ENCODE data around the gene IDH3B.

Gene IDH3B

DNA sequence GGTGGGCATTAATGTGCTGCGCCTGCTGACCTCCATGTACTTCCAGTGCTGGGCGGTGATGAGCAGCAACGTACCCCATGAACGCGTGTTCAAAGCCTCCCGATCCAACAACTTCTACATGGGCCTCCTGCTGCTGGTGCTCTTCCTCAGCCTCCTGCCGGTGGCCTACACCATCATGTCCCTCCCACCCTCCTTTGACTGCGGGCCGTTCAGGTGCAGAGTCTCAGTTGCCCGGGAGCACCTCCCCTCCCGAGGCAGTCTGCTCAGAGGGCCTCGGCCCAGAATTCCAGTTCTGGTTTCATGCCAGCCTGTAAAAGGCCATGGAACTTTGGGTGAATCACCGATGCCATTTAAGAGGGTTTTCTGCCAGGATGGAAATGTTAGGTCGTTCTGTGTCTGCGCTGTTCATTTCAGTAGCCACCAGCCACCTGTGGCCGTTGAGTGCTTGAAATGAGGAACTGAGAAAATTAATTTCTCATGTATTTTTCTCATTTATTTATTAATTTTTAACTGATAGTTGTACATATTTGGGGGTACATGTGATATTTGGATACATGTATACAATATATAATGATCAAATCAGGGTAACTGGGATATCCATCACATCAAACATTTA is 46.8 kb downstream of the IDH3B start:
- no peak for DNase-seq (ENCODE audit: low spot score)

DNA sequence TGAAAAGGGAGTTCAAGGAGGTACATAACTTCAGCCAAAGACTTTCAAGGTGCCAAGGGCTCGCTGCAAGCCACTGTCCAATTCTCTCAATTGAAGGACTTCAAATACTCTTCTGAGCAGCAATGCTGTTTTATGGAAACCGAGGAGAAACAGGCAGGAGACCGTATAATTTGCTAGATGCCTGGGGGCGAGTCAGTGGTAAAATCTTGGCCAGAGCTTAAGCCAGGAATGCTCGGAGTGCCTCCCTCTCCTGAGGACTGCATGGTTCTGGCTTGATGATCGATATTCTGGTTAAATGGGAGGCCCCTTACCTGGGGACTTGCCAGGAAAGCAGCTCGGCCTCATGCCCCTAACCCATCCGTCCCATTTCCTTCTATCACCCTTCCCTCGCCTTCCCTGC is 47.4 kb downstream of the IDH3B start:
- DNase-seq (ENCODE audit: low spot score), result no peak

DNA sequence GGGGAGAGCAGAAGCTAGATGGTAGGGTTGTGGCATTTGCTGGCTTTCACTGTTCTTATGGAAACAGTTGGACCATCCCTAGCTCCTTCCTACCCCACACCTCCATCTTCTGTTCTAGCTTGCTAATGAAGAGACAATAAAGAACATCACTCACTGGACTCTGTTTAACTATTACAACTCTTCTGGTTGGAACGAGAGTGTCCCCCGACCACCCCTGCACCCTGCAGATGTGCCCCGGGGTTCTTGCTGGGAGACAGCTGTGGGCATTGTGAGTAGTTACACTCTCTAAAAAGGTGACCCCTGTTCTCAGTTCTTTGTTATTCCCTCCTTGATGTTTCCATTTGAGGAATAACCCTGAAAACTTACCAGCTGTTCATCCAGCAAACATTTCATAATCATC is 51.9 kb downstream of the IDH3B start:
- DNase-seq (ENCODE audit: low spot score), result no peak

DNA sequence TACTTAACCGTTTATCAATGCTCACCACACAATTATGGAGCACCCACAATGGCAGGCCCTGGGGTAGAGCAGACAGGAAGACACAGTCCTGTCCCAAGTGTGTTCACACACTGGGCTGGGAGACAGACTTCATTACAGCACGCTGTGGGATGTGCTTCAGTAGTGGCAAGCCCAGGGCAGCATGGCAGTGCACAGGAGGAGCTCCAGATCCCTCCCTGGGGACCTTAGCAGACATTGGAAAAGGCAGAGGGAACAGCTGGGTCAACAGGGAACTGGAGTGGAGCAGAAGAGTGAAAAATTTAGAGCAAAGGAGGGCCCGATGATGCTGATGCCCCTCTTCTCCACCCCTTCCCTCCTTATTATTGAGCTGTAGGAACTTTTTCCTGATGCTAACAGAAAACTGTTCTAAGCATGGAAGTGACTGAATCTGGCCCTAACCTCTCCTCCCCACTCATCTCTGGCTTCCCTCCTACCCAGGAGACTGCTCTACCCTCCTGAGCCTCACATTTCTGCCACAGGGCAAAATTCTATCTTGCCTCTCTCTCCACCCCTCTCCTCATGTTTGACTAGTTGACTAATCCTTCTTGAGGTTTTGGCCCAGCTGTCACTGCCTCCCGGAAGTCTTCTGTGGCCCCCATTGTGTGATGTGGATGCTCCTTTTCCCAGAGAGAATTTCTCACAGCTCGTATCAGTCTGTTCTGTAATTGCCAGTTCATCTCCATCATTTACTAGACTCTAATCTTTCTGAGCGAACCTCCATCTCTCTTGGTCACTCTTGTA is 52.9 kb downstream of the IDH3B start:
- DNase-seq (ENCODE audit: low spot score), result peak; percentile 4

DNA sequence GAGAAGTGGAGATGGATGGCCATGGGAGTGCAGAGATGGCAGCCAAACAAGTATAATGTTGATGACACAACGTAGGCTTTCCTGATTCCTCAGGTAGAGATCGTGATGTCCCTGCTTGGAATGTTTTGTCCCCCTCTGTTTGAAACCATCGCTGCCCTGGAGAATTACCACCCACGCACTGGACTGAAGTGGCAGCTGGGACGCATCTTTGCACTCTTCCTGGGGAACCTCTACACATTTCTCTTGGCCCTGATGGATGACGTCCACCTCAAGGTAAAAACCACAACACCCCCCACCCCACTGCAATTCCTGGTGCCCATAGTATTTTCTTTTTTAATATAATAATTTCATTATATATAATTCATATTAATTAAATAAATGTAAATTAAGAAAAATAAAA is 53.7 kb downstream of the IDH3B start:
- DNase-seq (ENCODE audit: low spot score), result no peak
